ENCODE data around the gene ZNF90.

Gene ZNF90

DNA sequence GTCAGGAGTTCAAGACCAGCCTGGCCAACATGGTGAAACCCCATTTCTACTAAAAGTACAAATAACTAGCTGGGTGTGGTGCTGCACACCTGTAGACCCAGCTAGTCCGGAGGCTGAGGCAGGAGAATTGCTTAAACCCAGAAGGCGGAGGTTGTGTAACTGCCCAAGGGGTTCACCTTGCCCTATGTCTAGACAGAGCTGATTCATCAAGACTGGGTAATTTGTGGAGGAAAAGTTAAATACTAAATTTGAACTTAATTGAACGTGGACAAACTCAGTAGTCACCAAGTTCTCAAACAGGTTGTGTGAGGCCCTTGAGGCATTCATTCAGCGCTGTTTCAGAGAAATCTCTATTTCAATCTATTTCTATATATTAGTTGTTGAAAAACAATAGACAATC lies 75.5 kb downstream of the ZNF90 start:
- H3K27ac Mint-ChIP-seq: no peak overlapping the region
- peaks cover 48% of the 10 kb centered on the region for H3K9me3 Mint-ChIP-seq
- H3K4me3 Mint-ChIP-seq: no peak overlapping the region
- peaks cover 6% of the 10 kb centered on the region for H3K36me3 Mint-ChIP-seq (ENCODE audit: low read depth)
- no peaks in the 10 kb centered on the region for H3K4me1 Mint-ChIP-seq (ENCODE audit: low read depth)
- H3K27me3 Mint-ChIP-seq (ENCODE audit: low read depth): no peaks in the 10 kb centered on the region

DNA sequence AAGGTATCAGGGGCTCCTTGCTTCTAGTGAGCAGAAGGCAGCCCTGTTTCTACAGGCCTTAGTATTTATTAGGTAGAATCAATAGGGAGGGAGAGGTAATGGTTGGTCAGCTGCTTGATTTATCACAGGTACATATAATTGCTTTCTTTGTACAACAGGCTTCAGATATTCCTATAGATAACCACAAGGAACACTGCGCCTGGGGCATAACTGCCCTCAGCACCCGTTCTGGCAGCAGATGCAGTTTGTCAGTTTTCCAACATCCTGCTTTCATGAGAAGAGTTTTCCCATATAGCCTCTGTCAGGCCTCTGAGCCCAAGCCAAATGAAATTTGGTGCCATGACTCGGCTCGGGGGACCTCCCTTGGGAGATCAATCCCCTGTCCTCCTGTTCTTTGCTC lies 76.8 kb downstream of the ZNF90 start:
- H3K36me3 Mint-ChIP-seq (ENCODE audit: low read depth): peaks cover 6% of the 10 kb centered on the region
- no peaks in the 10 kb centered on the region for H3K27me3 Mint-ChIP-seq (ENCODE audit: low read depth)
- H3K4me3 Mint-ChIP-seq: no peak overlapping the region
- peaks cover 61% of the 10 kb centered on the region for H3K9me3 Mint-ChIP-seq
- no peak overlapping the region for H3K27ac Mint-ChIP-seq
- no peaks in the 10 kb centered on the region for H3K4me1 Mint-ChIP-seq (ENCODE audit: low read depth)

DNA sequence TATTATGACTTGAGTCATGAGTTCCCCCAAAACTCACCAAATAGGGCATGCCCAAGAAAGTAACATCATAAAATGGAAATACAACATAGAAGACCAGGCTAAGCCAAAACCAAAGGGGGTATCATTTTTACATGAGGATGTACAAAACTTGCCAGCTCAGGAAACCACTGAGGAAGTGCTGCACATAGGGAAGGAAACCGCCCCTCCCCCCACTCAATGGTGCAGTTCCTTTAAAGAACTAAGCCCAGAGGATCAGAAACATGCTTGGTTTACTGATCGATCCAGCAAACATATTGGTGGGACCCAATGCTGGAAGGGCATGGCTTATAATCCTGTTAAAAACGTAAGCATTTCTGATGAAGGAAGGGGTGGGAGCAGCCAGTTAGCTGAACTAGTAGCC lies 85.0 kb downstream of the ZNF90 start:
- H3K27ac Mint-ChIP-seq: no peak overlapping the region
- peaks cover 65% of the 10 kb centered on the region for H3K9me3 Mint-ChIP-seq
- H3K4me1 Mint-ChIP-seq (ENCODE audit: low read depth): peaks cover 4% of the 10 kb centered on the region
- no peaks in the 10 kb centered on the region for H3K27me3 Mint-ChIP-seq (ENCODE audit: low read depth)
- H3K4me3 Mint-ChIP-seq: no peak overlapping the region
- peaks cover 1% of the 10 kb centered on the region for H3K36me3 Mint-ChIP-seq (ENCODE audit: low read depth)

DNA sequence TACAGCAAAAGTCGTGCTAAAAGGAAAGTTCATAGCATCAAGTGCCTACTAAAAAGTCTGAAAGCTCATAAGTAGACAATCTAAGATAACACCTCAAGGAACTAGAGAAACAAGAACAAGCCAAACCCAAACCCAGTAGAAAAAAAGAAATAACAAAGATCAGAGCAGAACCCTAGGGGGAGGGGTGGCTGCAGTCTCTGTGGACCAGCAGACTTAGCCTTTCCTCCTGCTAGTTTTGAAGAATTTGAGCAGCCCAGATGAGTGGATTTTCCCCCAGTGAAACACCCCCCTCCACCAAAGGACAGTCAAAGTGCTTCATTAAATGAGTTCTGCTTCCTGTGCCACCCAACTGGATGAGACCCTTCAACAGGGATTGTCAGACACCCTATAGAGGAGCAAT lies 86.7 kb downstream of the ZNF90 start:
- peaks cover 54% of the 10 kb centered on the region for H3K9me3 Mint-ChIP-seq
- H3K4me3 Mint-ChIP-seq: no peak overlapping the region
- peaks cover 6% of the 10 kb centered on the region for H3K36me3 Mint-ChIP-seq (ENCODE audit: low read depth)
- H3K27ac Mint-ChIP-seq: no peak overlapping the region
- no peaks in the 10 kb centered on the region for H3K27me3 Mint-ChIP-seq (ENCODE audit: low read depth)
- H3K4me1 Mint-ChIP-seq (ENCODE audit: low read depth): peaks cover 4% of the 10 kb centered on the region

DNA sequence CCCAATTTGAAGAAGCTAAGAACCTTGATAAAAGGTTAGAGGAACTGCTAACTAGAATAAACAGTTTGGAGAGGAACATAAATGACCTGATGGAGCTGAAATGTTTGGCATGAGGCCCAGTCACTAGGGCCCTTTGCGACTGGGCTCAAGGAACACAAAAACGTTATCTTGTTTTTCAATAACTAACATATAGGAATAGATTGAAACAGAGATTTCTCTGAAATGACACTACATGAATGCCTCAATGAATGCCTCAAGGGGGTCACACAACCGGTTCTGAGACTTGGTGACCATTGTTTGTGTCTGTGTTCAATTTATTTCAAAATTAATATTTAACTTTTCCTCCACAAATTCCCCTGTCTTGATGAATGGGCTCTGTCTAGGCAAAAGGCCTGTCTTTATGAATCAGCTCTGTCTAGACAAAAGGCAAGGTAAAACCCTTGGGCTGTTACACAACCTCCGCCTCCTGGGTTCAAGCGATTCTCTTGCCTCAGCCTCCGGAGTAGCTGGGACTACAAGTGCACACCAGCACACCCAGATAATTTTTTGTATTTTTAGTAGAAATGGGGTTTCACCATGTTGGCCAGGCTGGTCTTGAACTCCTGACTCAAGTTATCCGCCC lies 88.3 kb downstream of the ZNF90 start:
- H3K36me3 Mint-ChIP-seq (ENCODE audit: low read depth): peaks cover 16% of the 10 kb centered on the region
- H3K4me3 Mint-ChIP-seq: no peak overlapping the region
- H3K27me3 Mint-ChIP-seq (ENCODE audit: low read depth): no peaks in the 10 kb centered on the region
- H3K27ac Mint-ChIP-seq: no peak overlapping the region
- peaks cover 46% of the 10 kb centered on the region for H3K9me3 Mint-ChIP-seq
- H3K4me1 Mint-ChIP-seq (ENCODE audit: low read depth): peaks cover 4% of the 10 kb centered on the region

DNA sequence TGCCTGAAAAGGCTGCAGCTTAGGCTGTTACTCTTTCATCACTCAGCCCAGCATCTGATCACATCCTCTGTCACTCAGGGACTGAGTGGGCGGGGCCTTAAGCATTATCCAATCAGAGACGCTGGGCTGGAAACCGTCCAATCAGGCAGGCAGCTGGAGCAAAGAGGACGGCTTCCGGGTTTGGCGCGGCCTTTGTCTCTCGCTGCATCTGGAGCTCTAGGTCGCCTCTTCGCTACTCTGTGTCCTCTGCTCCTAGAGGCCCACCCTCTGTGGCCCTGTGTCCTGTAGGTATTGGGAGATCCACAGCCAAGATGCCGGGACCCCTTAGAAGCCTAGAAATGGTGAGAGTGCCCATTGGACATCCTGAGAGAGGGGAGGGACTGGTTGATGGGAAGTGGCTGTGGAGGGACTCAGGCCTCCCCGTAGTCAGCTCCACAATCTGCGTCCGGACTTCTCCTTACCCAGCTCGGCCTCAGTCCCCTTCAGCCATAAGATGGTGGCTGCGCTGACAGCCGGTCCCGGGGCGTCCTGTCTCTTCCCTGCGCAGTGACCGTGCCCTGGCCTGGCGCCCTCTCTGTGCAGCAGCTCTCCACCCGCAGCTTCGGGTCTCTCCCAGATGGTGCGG lies 89.3 kb downstream of the ZNF90 start, which contains the start of gene ZNF486:
TSS of gene ZNF486 (plus strand) at position 195 of the 625 bp plus-strand sequence. CDS start at position 312, 117 bp downstream.
- Mint-ChIP-seq H3K27ac (peak within 1 kb of the TSS; percentile 89), H3K36me3 (ENCODE audit: low read depth) (peaks cover 26% of the 10 kb centered on the region), H3K9me3 (peaks cover 48% of the 10 kb centered on the region), H3K4me1 (ENCODE audit: low read depth) (peaks cover 4% of the 10 kb centered on the region), H3K4me3 (peak within 1 kb of the TSS; percentile 93), H3K27me3 (ENCODE audit: low read depth) (no peaks in the 10 kb centered on the region)

DNA sequence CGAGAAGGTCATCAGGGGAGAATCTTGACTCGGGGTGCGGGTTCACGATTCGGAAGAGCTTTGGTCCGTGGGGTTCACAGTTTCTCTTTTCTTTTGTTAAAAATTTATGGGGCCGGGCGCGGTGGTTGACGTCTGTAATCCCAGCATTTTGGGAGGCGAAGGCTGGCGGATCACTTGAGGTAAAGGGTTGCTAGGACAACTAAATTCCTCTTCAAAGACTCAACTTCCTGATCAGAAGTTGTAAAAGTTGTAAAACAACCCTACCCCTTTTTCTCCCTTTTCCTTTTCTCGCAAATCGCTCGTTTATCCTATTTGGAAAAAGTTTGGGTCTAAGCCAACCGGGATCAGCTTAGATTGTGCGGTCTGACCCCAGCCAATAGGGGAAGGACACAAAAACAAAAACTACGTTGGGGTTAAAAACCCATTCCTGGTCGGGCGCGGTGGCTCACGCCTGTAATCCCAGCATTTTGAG lies 89.9 kb downstream of the ZNF90 start:
- Mint-ChIP-seq H3K27me3 (ENCODE audit: low read depth) (no peaks in the 10 kb centered on the region), H3K9me3 (peaks cover 43% of the 10 kb centered on the region), H3K27ac (peak overlapping the region; percentile 89), H3K4me3 (peak overlapping the region; percentile 93), H3K4me1 (ENCODE audit: low read depth) (peaks cover 4% of the 10 kb centered on the region), H3K36me3 (ENCODE audit: low read depth) (peaks cover 30% of the 10 kb centered on the region)
